ENCODE results near the gene COL4A2. TPM values are rescaled to one million over a fixed set of nuclear protein-coding genes. Genes with fewer than 3 reads are reported as not detected.

Gene COL4A2
- total and polyA plus RNA-seq, 12 donors: 70.9 to 1,589 (median 171) TPM

GRCh38 chr13:110519046-110519445 is 212.0 kb downstream of the COL4A2 start:
- Histone ChIP-seq H3K36me3 (replicated peaks in 1 of 2) (peaks cover 0 to 11% of the 10 kb centered on the region in 2 donors), H3K27ac (peak overlapping the region in 1 of 5 donors; percentile 95), H3K9me3 (replicated peaks in 1 of 3) (no peaks in the 10 kb centered on the region), H3K4me3 (no peak overlapping the region), H3K4me1 (replicated peaks in 1 of 2) (peaks cover 18 to 39% of the 10 kb centered on the region in 2 donors), H3K27me3 (no peaks in the 10 kb centered on the region)
- intact Hi-C loops (cut with DNase I): loop anchor here in 1 of 2 donors (5.0 kb wide), 1 partner anchor 43 kb away; the partner anchor contains the start of gene RAB20
- no peak for DNase-seq
- WGBS, 4 donors: 90 to 96% (median 96%) methylated on average over 10 to 16 of the region's 16 CpGs
- TF ChIP-seq POLR2A (IDR thresholded peaks at IDR 0.05) (no peak), CTCF (IDR thresholded peaks at IDR 0.05) (no peak)

- peaks cover 20 to 44% of the 10 kb centered on the region in 2 donors for H3K4me1 ChIP-seq (replicated peaks in 1 of 2)
- intact Hi-C loops (cut with DNase I): loop anchor here in 1 of 2 donors (5.0 kb wide), 1 partner anchor 43 kb away; the partner anchor contains the start of gene RAB20
- H3K27me3 ChIP-seq: no peaks in the 10 kb centered on the region
- WGBS, 4 donors: 91 to 96% (median 94%) methylated on average over 3 to 7 of the region's 7 CpGs
- TF ChIP-seq POLR2A (IDR thresholded peaks at IDR 0.05): no peak
- no peak for TF ChIP-seq CTCF (IDR thresholded peaks at IDR 0.05)
- H3K9me3 ChIP-seq (replicated peaks in 1 of 3): no peaks in the 10 kb centered on the region
- H3K27ac ChIP-seq: peak overlapping the region in 3 of 5 donors; percentile 68 to 95 (median 80)
- H3K4me3 ChIP-seq: no peak overlapping the region
- no peak for DNase-seq
- H3K36me3 ChIP-seq (replicated peaks in 1 of 2): peaks cover 0 to 10% of the 10 kb centered on the region in 2 donors
Observed at GRCh38 chr13:110519506-110519905, 212.4 kb downstream of the COL4A2 start.

GRCh38 chr13:110520431-110521295 is 213.6 kb downstream of the COL4A2 start:
- WGBS, 4 donors: 13 to 28% (median 21%) methylated on average over 13 to 16 of the region's 16 CpGs
- intact Hi-C loops (cut with DNase I): no loop called here

More at GRCh38 chr13:110520431-110521295, 213.6 kb downstream of the COL4A2 start:
- Histone ChIP-seq H3K9me3 (replicated peaks in 1 of 3) (no peaks in the 10 kb centered on the region), H3K36me3 (replicated peaks in 1 of 2) (peaks cover 0 to 10% of the 10 kb centered on the region in 2 donors), H3K27ac (peak overlapping the region; percentile 34 to 95 (median 71)), H3K27me3 (no peaks in the 10 kb centered on the region), H3K4me1 (replicated peaks in 1 of 2) (peaks cover 30 to 56% of the 10 kb centered on the region in 2 donors), H3K4me3 (no peak overlapping the region)
- peak; percentile 92 to 97 (median 96) for DNase-seq
- TF ChIP-seq CTCF (IDR thresholded peaks at IDR 0.05) (no peak), POLR2A (IDR thresholded peaks at IDR 0.05) (peak in 1 of 2 donors; percentile 44)
